NCI-H128 (cell line): Measurements from ENCODE around the gene CTRB1.

Experiments
- DNase-seq: peaks from one replicate; lab custom pipeline; 2025; ENCODE audit not compliant: unreplicated experiment; lab: John Stamatoyannopoulos, UW

Gene CTRB1

GRCh38 chr16:75252946-75253911 lies 34.4 kb downstream of the CTRB1 start:
- no peak for DNase-seq

- no peak for DNase-seq
These were observed 35.6 kb downstream of the CTRB1 start for GRCh38 chr16:75254359-75254837.

GRCh38 chr16:75256059-75256571 lies 37.3 kb downstream of the CTRB1 start:
- DNase-seq, result no peak

GRCh38 chr16:75256696-75257343 lies 38.0 kb downstream of the CTRB1 start:
- no peak for DNase-seq

GRCh38 chr16:75257886-75258806 lies 39.4 kb downstream of the CTRB1 start:
- no peak for DNase-seq

GRCh38 chr16:75258807-75259141 lies 40.0 kb downstream of the CTRB1 start:
- DNase-seq, result no peak

GRCh38 chr16:75260851-75261589 lies 42.2 kb downstream of the CTRB1 start:
- no peak for DNase-seq

- DNase-seq, result no peak
These were observed 42.8 kb downstream of the CTRB1 start for GRCh38 chr16:75261590-75262078.

GRCh38 chr16:75262104-75262799 lies 43.5 kb downstream of the CTRB1 start:
- no peak for DNase-seq

GRCh38 chr16:75262800-75263127 lies 44.0 kb downstream of the CTRB1 start:
- no peak for DNase-seq

GRCh38 chr16:75263291-75263962 lies 44.6 kb downstream of the CTRB1 start:
- no peak for DNase-seq

GRCh38 chr16:75263963-75264445 lies 45.2 kb downstream of the CTRB1 start:
- no peak for DNase-seq

GRCh38 chr16:75264457-75264998 lies 45.7 kb downstream of the CTRB1 start:
- no peak for DNase-seq

GRCh38 chr16:75264999-75265910 lies 46.5 kb downstream of the CTRB1 start:
- no peak for DNase-seq

- no peak for DNase-seq
These were observed 47.3 kb downstream of the CTRB1 start for GRCh38 chr16:75265911-75266701.

GRCh38 chr16:75266738-75267630 lies 48.2 kb downstream of the CTRB1 start:
- DNase-seq, result no peak
